Activated naive CD8-positive, alpha-beta T cell treated with anti-CD3 and anti-CD28 coated beads for 36 hours (primary cell): ENCODE measurements around the gene NCAM1. TPM values are rescaled to one million over a fixed set of nuclear protein-coding genes. Genes with fewer than 3 reads are reported as not detected.

Experiments
- DNase-seq: peaks from one replicate; pipeline ENCODE4 v3.0.0; 2021
- H3K27ac Mint-ChIP-seq: one replicate; pipeline ENCODE4 v1.8.0; 2022; ENCODE audit warnings: mild to moderate bottlenecking, moderate library complexity, mixed read lengths
- H3K27me3 Mint-ChIP-seq: one replicate; pipeline ENCODE4 v1.8.0; 2022; ENCODE audit warnings: mild to moderate bottlenecking, mixed read lengths
- H3K36me3 Mint-ChIP-seq: one replicate; pipeline ENCODE4 v1.8.0; 2021; ENCODE audit warnings: mild to moderate bottlenecking, mixed read lengths
- H3K4me1 Mint-ChIP-seq: one replicate; pipeline ENCODE4 v1.8.0; 2021; ENCODE audit warnings: mixed read lengths
- H3K4me3 Mint-ChIP-seq: one replicate; pipeline ENCODE4 v1.8.0; 2022; ENCODE audit warnings: mild to moderate bottlenecking, moderate library complexity, mixed read lengths
- H3K9me3 Mint-ChIP-seq: one replicate; pipeline ENCODE4 v1.8.0; 2022; ENCODE audit warnings: mixed read lengths
- total RNA-seq, 2 experiments: library from RNA; stranded (reverse); gene quantifications; one replicate each; pipeline ENCODE4 v1.2.3, GENCODE V29; 2021

The NCAM1 gene
- total RNA-seq, 2 experiments from 2014 or later, result 0.16 TPM; not detected in 1

- no peak for DNase-seq
- no peaks in the 10 kb centered on the region for H3K4me1 Mint-ChIP-seq
- no peaks in the 10 kb centered on the region for H3K27me3 Mint-ChIP-seq
- H3K27ac Mint-ChIP-seq, result no peak overlapping the region
- no peaks in the 10 kb centered on the region for H3K36me3 Mint-ChIP-seq
- H3K4me3 Mint-ChIP-seq, result no peak overlapping the region
- H3K9me3 Mint-ChIP-seq, result no peaks in the 10 kb centered on the region
Observed at GRCh38 chr11:113075586-113076095, 114.4 kb downstream of the NCAM1 start.

GRCh38 chr11:113077379-113077778 is 116.2 kb downstream of the NCAM1 start:
- H3K36me3 Mint-ChIP-seq, result no peaks in the 10 kb centered on the region
- no peak for DNase-seq
- H3K27ac Mint-ChIP-seq, result no peak overlapping the region
- H3K9me3 Mint-ChIP-seq, result no peaks in the 10 kb centered on the region
- H3K27me3 Mint-ChIP-seq, result no peaks in the 10 kb centered on the region
- no peak overlapping the region for H3K4me3 Mint-ChIP-seq
- H3K4me1 Mint-ChIP-seq, result no peaks in the 10 kb centered on the region

GRCh38 chr11:113082341-113082955 is 121.2 kb downstream of the NCAM1 start:
- Mint-ChIP-seq H3K36me3 (no peaks in the 10 kb centered on the region), H3K27me3 (peaks cover 9% of the 10 kb centered on the region), H3K4me3 (no peak overlapping the region), H3K9me3 (no peaks in the 10 kb centered on the region), H3K27ac (no peak overlapping the region), H3K4me1 (no peaks in the 10 kb centered on the region)
- no peak for DNase-seq

- Mint-ChIP-seq H3K9me3 (no peaks in the 10 kb centered on the region), H3K4me1 (no peaks in the 10 kb centered on the region), H3K4me3 (no peak overlapping the region), H3K27ac (no peak overlapping the region), H3K36me3 (no peaks in the 10 kb centered on the region), H3K27me3 (peaks cover 9% of the 10 kb centered on the region)
- DNase-seq, result no peak
Observed at GRCh38 chr11:113083571-113083970, 122.4 kb downstream of the NCAM1 start.

- H3K36me3 Mint-ChIP-seq, result no peaks in the 10 kb centered on the region
- H3K9me3 Mint-ChIP-seq, result no peaks in the 10 kb centered on the region
- H3K4me1 Mint-ChIP-seq, result no peaks in the 10 kb centered on the region
- H3K27me3 Mint-ChIP-seq, result peaks cover 9% of the 10 kb centered on the region
- no peak overlapping the region for H3K4me3 Mint-ChIP-seq
- H3K27ac Mint-ChIP-seq, result no peak overlapping the region
- DNase-seq, result no peak
Observed at GRCh38 chr11:113084297-113084696, 123.1 kb downstream of the NCAM1 start.

GRCh38 chr11:113085446-113085845 is 124.2 kb downstream of the NCAM1 start:
- H3K4me1 Mint-ChIP-seq, result no peaks in the 10 kb centered on the region
- H3K27me3 Mint-ChIP-seq, result peaks cover 9% of the 10 kb centered on the region
- no peaks in the 10 kb centered on the region for H3K9me3 Mint-ChIP-seq
- no peaks in the 10 kb centered on the region for H3K36me3 Mint-ChIP-seq
- H3K4me3 Mint-ChIP-seq, result no peak overlapping the region
- H3K27ac Mint-ChIP-seq, result no peak overlapping the region
- no peak for DNase-seq

GRCh38 chr11:113087706-113088105 is 126.5 kb downstream of the NCAM1 start:
- DNase-seq, result no peak
- Mint-ChIP-seq H3K4me3 (no peak overlapping the region), H3K27ac (no peak overlapping the region), H3K36me3 (no peaks in the 10 kb centered on the region), H3K4me1 (no peaks in the 10 kb centered on the region), H3K9me3 (no peaks in the 10 kb centered on the region), H3K27me3 (peaks cover 9% of the 10 kb centered on the region)

GRCh38 chr11:113090716-113091480 is 129.7 kb downstream of the NCAM1 start:
- Mint-ChIP-seq H3K4me3 (no peak overlapping the region), H3K9me3 (no peaks in the 10 kb centered on the region), H3K36me3 (no peaks in the 10 kb centered on the region), H3K4me1 (no peaks in the 10 kb centered on the region), H3K27ac (no peak overlapping the region), H3K27me3 (peaks cover 7% of the 10 kb centered on the region)
- no peak for DNase-seq

GRCh38 chr11:113091481-113091780 is 130.2 kb downstream of the NCAM1 start:
- Mint-ChIP-seq H3K4me3 (no peak overlapping the region), H3K9me3 (no peaks in the 10 kb centered on the region), H3K27ac (no peak overlapping the region), H3K36me3 (no peaks in the 10 kb centered on the region), H3K27me3 (peaks cover 7% of the 10 kb centered on the region), H3K4me1 (no peaks in the 10 kb centered on the region)
- no peak for DNase-seq

GRCh38 chr11:113096648-113097047 is 135.4 kb downstream of the NCAM1 start:
- Mint-ChIP-seq H3K4me3 (no peak overlapping the region), H3K27ac (no peak overlapping the region), H3K36me3 (no peaks in the 10 kb centered on the region), H3K27me3 (no peaks in the 10 kb centered on the region), H3K9me3 (no peaks in the 10 kb centered on the region), H3K4me1 (no peaks in the 10 kb centered on the region)
- DNase-seq, result no peak

- H3K27me3 Mint-ChIP-seq, result peaks cover 26% of the 10 kb centered on the region
- H3K9me3 Mint-ChIP-seq, result no peaks in the 10 kb centered on the region
- H3K36me3 Mint-ChIP-seq, result no peaks in the 10 kb centered on the region
- H3K4me1 Mint-ChIP-seq, result no peaks in the 10 kb centered on the region
- no peak for DNase-seq
- H3K27ac Mint-ChIP-seq, result no peak overlapping the region
- no peak overlapping the region for H3K4me3 Mint-ChIP-seq
Observed at GRCh38 chr11:113103932-113104690, 142.9 kb downstream of the NCAM1 start.

- no peak overlapping the region for H3K4me3 Mint-ChIP-seq
- no peak overlapping the region for H3K27ac Mint-ChIP-seq
- H3K9me3 Mint-ChIP-seq, result no peaks in the 10 kb centered on the region
- H3K4me1 Mint-ChIP-seq, result no peaks in the 10 kb centered on the region
- no peaks in the 10 kb centered on the region for H3K36me3 Mint-ChIP-seq
- DNase-seq, result no peak
- peaks cover 26% of the 10 kb centered on the region for H3K27me3 Mint-ChIP-seq
Observed at GRCh38 chr11:113104691-113105251, 143.6 kb downstream of the NCAM1 start.

GRCh38 chr11:113105592-113105991 is 144.4 kb downstream of the NCAM1 start:
- H3K9me3 Mint-ChIP-seq, result no peaks in the 10 kb centered on the region

GRCh38 chr11:113106507-113106906 is 145.3 kb downstream of the NCAM1 start:
- no peak for DNase-seq
- Mint-ChIP-seq H3K4me1 (no peaks in the 10 kb centered on the region), H3K27me3 (peaks cover 26% of the 10 kb centered on the region), H3K36me3 (no peaks in the 10 kb centered on the region), H3K9me3 (no peaks in the 10 kb centered on the region), H3K27ac (no peak overlapping the region), H3K4me3 (no peak overlapping the region)

More at GRCh38 chr11:113105592-113105991, 144.4 kb downstream of the NCAM1 start:
- Mint-ChIP-seq H3K27me3 (peaks cover 26% of the 10 kb centered on the region), H3K4me1 (no peaks in the 10 kb centered on the region), H3K36me3 (no peaks in the 10 kb centered on the region), H3K4me3 (no peak overlapping the region), H3K27ac (no peak overlapping the region)
- no peak for DNase-seq

GRCh38 chr11:113110046-113110445 is 148.8 kb downstream of the NCAM1 start:
- no peaks in the 10 kb centered on the region for H3K4me1 Mint-ChIP-seq
- no peak for DNase-seq
- peaks cover 23% of the 10 kb centered on the region for H3K27me3 Mint-ChIP-seq
- H3K36me3 Mint-ChIP-seq, result no peaks in the 10 kb centered on the region
- no peaks in the 10 kb centered on the region for H3K9me3 Mint-ChIP-seq
- H3K4me3 Mint-ChIP-seq, result no peak overlapping the region
- no peak overlapping the region for H3K27ac Mint-ChIP-seq
